BJ (cell line): ENCODE data around the gene SNRNP200. TPM values are rescaled to one million over a fixed set of nuclear protein-coding genes. Genes with fewer than 3 reads are reported as not detected.
"Not testable (repeated sequence)": the region's sequence is repeated elsewhere in the genome, so short reads cannot be mapped to it uniquely, and the experiment has no call there.

Source experiments
- CTCF ChIA-PET: fragments of 350-600 bp; formaldehyde crosslinking; extraction: SDS; loops from one replicate; lab custom pipeline; 2021; ENCODE audit warnings: antibody characterized with exemption, inconsistent platforms; lab: Yijun Ruan, JAX
- POLR2A ChIA-PET: fragments of 300-600 bp; sonication (Branson Sonifier 250); formaldehyde crosslinking; extraction: SDS; loops from one replicate; lab custom pipeline; 2021; ENCODE audit warnings: antibody characterized with exemption; lab: Charles Lee
- DNase-seq: peaks from one replicate; pipeline ENCODE4 v3.0.0-alpha.2; 2011; ENCODE audit warnings: low read depth
- H3K27me3 ChIP-seq: 2 replicates; pipeline ENCODE4 v1.6.0; 2011; ENCODE audit warnings: low read length; ENCODE audit not compliant: control insufficient read depth, insufficient read depth
- H3K36me3 ChIP-seq: 2 replicates; pipeline ENCODE4 v1.5.1; 2011; ENCODE audit warnings: low read length; ENCODE audit not compliant: control insufficient read depth, insufficient read depth
- H3K4me3 ChIP-seq: 2 replicates; pipeline ENCODE4 v1.5.1; 2011; ENCODE audit warnings: low read depth, mild to moderate bottlenecking, control low read depth, low read length
- CTCF ChIP-seq: IDR thresholded peaks from 2 replicates; pipeline ENCODE4 v1.5.1; 2011; ENCODE audit warnings: low read depth, mild to moderate bottlenecking, control low read depth, inconsistent platforms, low read length, moderate library complexity; ENCODE audit not compliant: insufficient read depth
- polyA plus RNA-seq: library from polyadenylated mRNA; depleted of rRNA; stranded (reverse); fragments of >200 nt; gene quantifications from 2 replicates; pipeline ENCODE4 v1.2.3, GENCODE V29; 2011

Gene SNRNP200
- polyA plus RNA-seq, 1 experiment: 111 TPM

- Histone ChIP-seq H3K27me3 (no peaks in the 10 kb centered on the region), H3K4me3 (peak overlapping the region; percentile 86), H3K36me3 (peaks cover 9% of the 10 kb centered on the region)
- POLR2A ChIA-PET: interaction anchor here (0.6 kb wide), 1 partner anchor 505 kb away, joined by 7 read pairs; no protein-coding TSS in a partner anchor
- TF ChIP-seq CTCF: no peak
- no peak for DNase-seq
- CTCF ChIA-PET: interaction anchor here (1.5 to 1.7 kb wide), 2 partner anchors 102 to 166 kb away, joined by 3 to 5 read pairs; partner anchors contain the start of gene ASTL
Observed at GRCh38 chr2:96304606-96305005, 740 bp downstream of the SNRNP200 start.

GRCh38 chr2:96301865-96302264, 3.5 kb downstream of the SNRNP200 start:
- Histone ChIP-seq H3K4me3 (no peak overlapping the region), H3K36me3 (peaks cover 23% of the 10 kb centered on the region), H3K27me3 (no peaks in the 10 kb centered on the region)
- no peak for TF ChIP-seq CTCF
- DNase-seq: no peak
- CTCF ChIA-PET: no interaction called here
- POLR2A ChIA-PET: no interaction called here

GRCh38 chr2:96296925-96297324, 8.4 kb downstream of the SNRNP200 start:
- Histone ChIP-seq H3K36me3 (peaks cover 37% of the 10 kb centered on the region), H3K27me3 (no peaks in the 10 kb centered on the region), H3K4me3 (no peak overlapping the region)
- TF ChIP-seq CTCF: no peak
- CTCF ChIA-PET: no interaction called here
- POLR2A ChIA-PET: no interaction called here
- no peak for DNase-seq

GRCh38 chr2:96294271-96294670, 11.1 kb downstream of the SNRNP200 start:
- CTCF ChIA-PET: interaction anchor here (1.5 kb wide), 1 partner anchor 273 kb away, joined by 3 read pairs; no protein-coding TSS in a partner anchor
- POLR2A ChIA-PET, DNase-seq, H3K27me3 ChIP-seq, H3K4me3 ChIP-seq: not testable (repeated sequence)
- H3K36me3 ChIP-seq: peaks cover 49% of the 10 kb centered on the region

- TF ChIP-seq CTCF: no peak
- H3K36me3 ChIP-seq: peaks cover 53% of the 10 kb centered on the region
- POLR2A ChIA-PET: no interaction called here
- H3K27me3 ChIP-seq: no peaks in the 10 kb centered on the region
- CTCF ChIA-PET: interaction anchor here (0.7 to 1.6 kb wide), 2 partner anchors 18 to 217 kb away, joined by 3 to 4 read pairs; no protein-coding TSS in a partner anchor
- DNase-seq: no peak
- no peak overlapping the region for H3K4me3 ChIP-seq
Observed at GRCh38 chr2:96291751-96292150, 13.6 kb downstream of the SNRNP200 start.

- Histone ChIP-seq H3K27me3 (no peaks in the 10 kb centered on the region), H3K4me3 (no peak overlapping the region), H3K36me3 (peaks cover 74% of the 10 kb centered on the region)
- TF ChIP-seq CTCF: no peak
- no peak for DNase-seq
- ChIA-PET POLR2A (no interaction called here), CTCF (interaction anchor here (1.5 kb wide), 1 partner anchor 11 kb away, joined by 5 read pairs; no protein-coding TSS in a partner anchor)
Observed at GRCh38 chr2:96287273-96287856, 18.0 kb downstream of the SNRNP200 start.
